PC-3 (cell line): ENCODE results near the gene NATD1.

ENCODE experiments used
- EZH2 ChIP-seq: fragments of 300-600 bp; sonication (generic); IDR thresholded peaks from one replicate; pipeline ENCODE4 v1.6.1; 2017; ENCODE audit warnings: antibody characterized with exemption, mild to moderate bottlenecking, low read length; ENCODE audit not compliant: unreplicated experiment
- EZH2phosphoT487 ChIP-seq: fragments of 300-600 bp; sonication (generic); IDR thresholded peaks from 2 replicates; pipeline ENCODE4 v1.6.1; 2018; ENCODE audit warnings: mild to moderate bottlenecking, antibody characterized with exemption, low read length, borderline replicate concordance
- TF ChIP-seq, protein P1 (sequence below): fragments of 300-600 bp; sonication (generic); conservative IDR thresholded peaks from 2 replicates; pipeline ENCODE4 v1.5.1; 2017; ENCODE audit warnings: antibody characterized with exemption, low read depth, mild to moderate bottlenecking, low read length

DNA sequence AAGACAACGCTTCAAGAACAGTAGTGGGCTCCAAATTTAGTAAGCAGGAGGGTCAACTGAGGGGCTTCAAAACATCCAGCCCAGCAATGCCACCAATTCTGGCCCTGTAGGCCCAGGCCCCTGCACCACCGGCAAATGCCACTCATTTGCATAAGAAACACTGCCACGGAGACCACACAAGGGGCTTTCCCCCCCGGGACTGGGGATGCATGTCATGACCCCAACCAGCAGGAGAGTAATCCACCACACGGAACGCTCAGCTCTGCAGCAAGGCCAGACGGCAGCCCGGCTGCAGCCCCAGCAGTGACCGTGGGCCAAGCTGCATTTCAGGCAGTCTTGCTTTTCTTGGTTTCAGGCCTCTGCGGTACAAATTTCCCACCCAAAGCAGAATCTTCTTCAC, 53.4 kb downstream of the NATD1 start:
- TF ChIP-seq, protein P1, sequence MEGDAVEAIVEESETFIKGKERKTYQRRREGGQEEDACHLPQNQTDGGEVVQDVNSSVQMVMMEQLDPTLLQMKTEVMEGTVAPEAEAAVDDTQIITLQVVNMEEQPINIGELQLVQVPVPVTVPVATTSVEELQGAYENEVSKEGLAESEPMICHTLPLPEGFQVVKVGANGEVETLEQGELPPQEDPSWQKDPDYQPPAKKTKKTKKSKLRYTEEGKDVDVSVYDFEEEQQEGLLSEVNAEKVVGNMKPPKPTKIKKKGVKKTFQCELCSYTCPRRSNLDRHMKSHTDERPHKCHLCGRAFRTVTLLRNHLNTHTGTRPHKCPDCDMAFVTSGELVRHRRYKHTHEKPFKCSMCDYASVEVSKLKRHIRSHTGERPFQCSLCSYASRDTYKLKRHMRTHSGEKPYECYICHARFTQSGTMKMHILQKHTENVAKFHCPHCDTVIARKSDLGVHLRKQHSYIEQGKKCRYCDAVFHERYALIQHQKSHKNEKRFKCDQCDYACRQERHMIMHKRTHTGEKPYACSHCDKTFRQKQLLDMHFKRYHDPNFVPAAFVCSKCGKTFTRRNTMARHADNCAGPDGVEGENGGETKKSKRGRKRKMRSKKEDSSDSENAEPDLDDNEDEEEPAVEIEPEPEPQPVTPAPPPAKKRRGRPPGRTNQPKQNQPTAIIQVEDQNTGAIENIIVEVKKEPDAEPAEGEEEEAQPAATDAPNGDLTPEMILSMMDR: no peak
- TF ChIP-seq EZH2phosphoT487: no peak
- no peak for TF ChIP-seq EZH2
